Measurements from ENCODE around the gene FABP6.

The FABP6 gene

GRCh38 chr5:160227012-160227411 lies 2.3 kb upstream of the FABP6 start:
- no peak for DNase-seq (ENCODE audit: low spot score)

GRCh38 chr5:160230686-160231527 lies 1.6 kb downstream of the FABP6 start:
- TF ChIP-seq CTCF (IDR thresholded peaks at IDR 0.05; ENCODE audit: extremely low read depth, missing control alignments): no peak
- DNase-seq (ENCODE audit: low spot score): peak; percentile 37

More at GRCh38 chr5:160227012-160227411, 2.3 kb upstream of the FABP6 start:
- no peak for TF ChIP-seq CTCF (IDR thresholded peaks at IDR 0.05; ENCODE audit: extremely low read depth, missing control alignments)

GRCh38 chr5:160231783-160232342 lies 2.6 kb downstream of the FABP6 start:
- peak; percentile 36 for DNase-seq (ENCODE audit: low spot score)
- no peak for TF ChIP-seq CTCF (IDR thresholded peaks at IDR 0.05; ENCODE audit: extremely low read depth, missing control alignments)

GRCh38 chr5:160233215-160233614 lies 3.9 kb downstream of the FABP6 start:
- no peak for DNase-seq (ENCODE audit: low spot score)
- no peak for TF ChIP-seq CTCF (IDR thresholded peaks at IDR 0.05; ENCODE audit: extremely low read depth, missing control alignments)

- TF ChIP-seq CTCF (IDR thresholded peaks at IDR 0.05; ENCODE audit: extremely low read depth, missing control alignments): no peak
- DNase-seq (ENCODE audit: low spot score): no peak
Measured at GRCh38 chr5:160235731-160236130, 6.4 kb downstream of the FABP6 start.

GRCh38 chr5:160237571-160238093 lies 8.3 kb downstream of the FABP6 start:
- DNase-seq (ENCODE audit: low spot score): no peak
- no peak for TF ChIP-seq CTCF (IDR thresholded peaks at IDR 0.05; ENCODE audit: extremely low read depth, missing control alignments)

GRCh38 chr5:160240350-160240749 lies 11.0 kb downstream of the FABP6 start:
- no peak for TF ChIP-seq CTCF (IDR thresholded peaks at IDR 0.05; ENCODE audit: extremely low read depth, missing control alignments)
- no peak for DNase-seq (ENCODE audit: low spot score)

Measured in GM20000 (cell line).